Sigmoid colon (tissue), 7 donors: Measurements from ENCODE around the gene GSTCD. TPM values are rescaled to one million over a fixed set of nuclear protein-coding genes. Genes with fewer than 3 reads are reported as not detected.

ENCODE experiments used
- DNase-seq: peaks from one replicate; pipeline ENCODE4 v3.0.0-alpha.2; 2019
- H3K27ac ChIP-seq, 4 donors: fragments of 200-600 bp; sonication (generic); one replicate each; pipeline ENCODE4 v1.5.1; 2016 to 2019; ENCODE audit warnings: mild to moderate bottlenecking in 1 of 4
- H3K27me3 ChIP-seq, 3 donors: fragments of 200-600 bp; sonication (generic); one replicate each; pipeline ENCODE4 v1.5.1; 2019; ENCODE audit warnings: mild to moderate bottlenecking in 1 of 3
- H3K36me3 ChIP-seq, 4 donors: fragments of 200-600 bp; sonication (generic); one replicate each; pipeline ENCODE4 v1.5.1; 2016 to 2019
- H3K4me1 ChIP-seq, 4 donors: fragments of 200-600 bp; sonication (generic); one replicate each; pipeline ENCODE4 v1.5.1; 2017 to 2019
- H3K4me3 ChIP-seq, 4 donors: fragments of 200-600 bp; sonication (generic); one replicate each; pipeline ENCODE4 v1.5.1; 2017 to 2019; ENCODE audit warnings: mild to moderate bottlenecking in 2 of 4, moderate library complexity in 1 of 4
- H3K9me3 ChIP-seq, 4 donors: fragments of 200-600 bp in 3 of 4; sonication (generic) in 3 of 4; one replicate each; pipeline versions ENCODE4 v1.5.1 to v1.6.1; 2013 to 2019
- EP300 ChIP-seq, 4 donors: sonication (generic); formaldehyde crosslinking; IDR thresholded peaks; one replicate each; pipeline ENCODE4 v1.6.1; 2017; ENCODE audit warnings: antibody characterized with exemption in 4 of 4
- POLR2A ChIP-seq, 2 donors: fragments of 450-650 bp; IDR thresholded peaks; one replicate each; pipeline ENCODE4 v1.6.1; 2016; ENCODE audit warnings: antibody characterized with exemption in 2 of 2, mild to moderate bottlenecking in 2 of 2, moderate library complexity in 2 of 2
- POLR2AphosphoS5 ChIP-seq, 4 donors: sonication (generic); formaldehyde crosslinking; IDR thresholded peaks; one replicate each; pipeline ENCODE4 v1.6.1; 2017; ENCODE audit warnings: antibody characterized with exemption in 4 of 4
- WGBS, 2 donors: extraction: QIAGEN DNeasy Blood & Tissue Kit; methylation state at CpG; one replicate each; pipeline ENCODE4 v1.1.7; 2013; 5-methylcytosine and 5-hydroxymethylcytosine counted together
- intact Hi-C: fragments of 100-400 bp; cut with DNase I; formaldehyde crosslinking; loops from one replicate; pipeline ENCODE4 v1.15.1; 2023
- polyA plus RNA-seq, 3 donors: library from polyadenylated mRNA; stranded (reverse); fragments of 200-250 nt; gene quantifications; one replicate each; pipeline ENCODE4 v1.2.3, GENCODE V29; 2013
- total RNA-seq, 4 donors: library from RNA; depleted of rRNA; stranded (reverse); fragments of >200 nt; gene quantifications; one replicate each; pipeline ENCODE4 v1.1.0, GENCODE V29; 2016
- TF ChIP-seq, protein P1 (sequence below), 4 experiments: fragments of 450-650 bp in 3 of 4; fragments of 200-600 bp in 1 of 4; IDR thresholded peaks; one replicate each; pipeline ENCODE4 v1.5.1; 2016 to 2019; ENCODE audit warnings: antibody characterized with exemption in 4 of 4, mild to moderate bottlenecking in 3 of 4, moderate library complexity in 2 of 4
- donor health status: healthy with polysubstance abuse.
- donor health status: Bipolar disorder and iron deficiency.
- donor health status: healthy.

The GSTCD gene
- total and polyA plus RNA-seq, 7 donors, result 1.8 to 16.4 (median 5.8) TPM

DNA sequence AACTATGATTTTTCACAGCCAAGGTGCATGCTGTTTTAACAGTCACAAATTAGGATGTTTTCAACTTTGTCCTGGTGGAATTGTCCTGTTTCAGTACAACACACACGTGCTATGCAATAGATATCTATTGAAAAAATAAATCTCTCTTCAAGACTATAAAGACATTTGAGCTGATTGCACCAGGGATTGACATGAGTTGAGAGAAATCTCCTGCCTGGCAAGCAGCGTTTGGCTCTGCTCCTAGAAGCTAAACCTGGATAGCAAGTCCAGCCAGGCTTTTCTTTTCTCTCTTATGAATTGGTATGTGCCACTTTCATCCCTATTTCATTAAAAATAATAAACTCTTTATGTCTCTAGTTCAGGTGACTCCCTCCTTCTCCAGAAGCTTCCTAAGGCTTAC lies 170.1 kb downstream of the GSTCD start:
- H3K9me3 ChIP-seq, result no peaks in the 10 kb centered on the region
- no peaks in the 10 kb centered on the region for H3K36me3 ChIP-seq
- no peak overlapping the region for H3K27ac ChIP-seq
- WGBS, 2 donors, result 78 to 85% methylated on average over 2 of the region's 2 CpGs
- no peaks in the 10 kb centered on the region for H3K27me3 ChIP-seq
- no peak for DNase-seq
- intact Hi-C loops, result no loop called here
- H3K4me3 ChIP-seq, result no peak overlapping the region
- H3K4me1 ChIP-seq, result no peaks in the 10 kb centered on the region
- TF ChIP-seq POLR2AphosphoS5 (IDR thresholded peaks at IDR 0.05), result no peak
- TF ChIP-seq, protein P1, sequence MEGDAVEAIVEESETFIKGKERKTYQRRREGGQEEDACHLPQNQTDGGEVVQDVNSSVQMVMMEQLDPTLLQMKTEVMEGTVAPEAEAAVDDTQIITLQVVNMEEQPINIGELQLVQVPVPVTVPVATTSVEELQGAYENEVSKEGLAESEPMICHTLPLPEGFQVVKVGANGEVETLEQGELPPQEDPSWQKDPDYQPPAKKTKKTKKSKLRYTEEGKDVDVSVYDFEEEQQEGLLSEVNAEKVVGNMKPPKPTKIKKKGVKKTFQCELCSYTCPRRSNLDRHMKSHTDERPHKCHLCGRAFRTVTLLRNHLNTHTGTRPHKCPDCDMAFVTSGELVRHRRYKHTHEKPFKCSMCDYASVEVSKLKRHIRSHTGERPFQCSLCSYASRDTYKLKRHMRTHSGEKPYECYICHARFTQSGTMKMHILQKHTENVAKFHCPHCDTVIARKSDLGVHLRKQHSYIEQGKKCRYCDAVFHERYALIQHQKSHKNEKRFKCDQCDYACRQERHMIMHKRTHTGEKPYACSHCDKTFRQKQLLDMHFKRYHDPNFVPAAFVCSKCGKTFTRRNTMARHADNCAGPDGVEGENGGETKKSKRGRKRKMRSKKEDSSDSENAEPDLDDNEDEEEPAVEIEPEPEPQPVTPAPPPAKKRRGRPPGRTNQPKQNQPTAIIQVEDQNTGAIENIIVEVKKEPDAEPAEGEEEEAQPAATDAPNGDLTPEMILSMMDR (IDR thresholded peaks at IDR 0.05), result no peak
- no peak for TF ChIP-seq POLR2A (IDR thresholded peaks at IDR 0.05)
- TF ChIP-seq EP300 (IDR thresholded peaks at IDR 0.05), result no peak

DNA sequence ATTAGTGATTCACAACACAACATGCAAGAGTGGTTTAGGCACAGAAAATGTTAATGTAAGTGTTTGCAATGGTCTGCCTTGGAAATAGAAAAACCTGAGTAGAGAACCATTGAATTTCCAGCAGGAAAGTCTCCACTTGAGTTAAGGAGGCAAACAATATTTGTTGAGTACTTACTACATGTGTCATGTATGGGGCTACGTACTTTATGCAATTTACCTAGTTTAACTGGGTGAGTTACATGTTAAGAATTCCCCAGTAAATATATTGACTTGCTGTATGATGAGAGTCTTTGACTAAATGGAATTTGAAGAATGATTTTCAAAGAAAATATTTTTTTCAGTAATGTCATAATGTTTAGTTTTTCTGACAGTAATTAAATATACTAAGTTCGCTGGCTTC lies 178.9 kb downstream of the GSTCD start:
- Histone ChIP-seq H3K27me3 (no peaks in the 10 kb centered on the region), H3K36me3 (no peaks in the 10 kb centered on the region), H3K9me3 (no peaks in the 10 kb centered on the region), H3K4me3 (no peak overlapping the region), H3K27ac (peak overlapping the region in 1 of 4 donors; percentile 32), H3K4me1 (no peaks in the 10 kb centered on the region)
- no peak for DNase-seq
- intact Hi-C loops, result no loop called here
- TF ChIP-seq POLR2A (IDR thresholded peaks at IDR 0.05) (no peak), EP300 (IDR thresholded peaks at IDR 0.05) (no peak), POLR2AphosphoS5 (IDR thresholded peaks at IDR 0.05) (no peak)
- TF ChIP-seq, protein P1 (IDR thresholded peaks at IDR 0.05), result no peak
- 62 to 93% methylated on average over 2 of the region's 2 CpGs for WGBS, 2 donors

DNA sequence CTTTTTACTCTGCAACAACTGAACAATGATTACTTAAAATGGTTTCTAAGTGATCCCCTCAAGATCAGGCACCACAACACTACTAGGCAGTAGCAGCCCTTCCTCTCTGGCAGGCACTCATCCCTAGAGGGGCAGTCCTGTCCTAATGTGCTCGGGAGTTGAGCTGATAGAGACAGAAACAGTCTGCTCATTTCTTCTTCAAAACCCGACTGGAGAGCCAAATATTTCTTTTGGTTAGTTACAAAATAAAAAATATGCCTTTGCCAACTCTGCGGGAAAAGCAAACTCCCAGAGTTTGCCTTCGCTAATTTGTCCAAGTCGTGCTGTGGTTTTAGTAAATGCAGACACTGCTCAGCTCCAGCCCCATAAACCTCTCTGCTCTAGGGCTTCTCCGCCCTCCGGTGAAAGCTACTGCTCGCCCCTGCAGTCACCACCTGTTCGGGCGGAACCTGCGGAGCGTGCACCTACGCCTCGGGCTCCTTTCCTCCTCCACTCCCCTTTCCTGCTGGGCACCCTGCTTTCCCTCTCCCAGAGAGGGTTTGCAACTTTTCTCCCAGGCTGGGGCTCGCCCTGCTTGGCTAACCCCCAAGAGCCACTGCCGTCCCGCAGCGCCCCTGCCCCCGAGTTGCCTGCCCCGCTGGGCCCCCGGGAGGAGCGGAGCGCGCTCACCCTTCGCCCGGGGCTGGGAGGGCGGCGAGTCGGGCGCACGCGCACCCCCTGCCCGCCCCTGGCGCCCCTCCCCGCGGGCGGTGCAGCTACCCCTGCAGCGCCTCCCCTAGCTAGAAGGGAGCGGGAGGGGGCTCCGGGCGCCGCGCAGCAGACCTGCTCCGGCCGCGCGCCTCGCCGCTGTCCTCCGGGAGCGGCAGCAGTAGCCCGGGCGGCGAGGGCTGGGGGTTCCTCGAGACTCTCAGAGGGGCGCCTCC lies 186.3 kb downstream of the GSTCD start, which contains the start of gene NPNT:
Gene NPNT (plus strand): TSS at position 812 of the 923 bp plus-strand sequence. CDS start 182 bp downstream, outside the sequence.
- WGBS, 2 donors, result 1 to 2% methylated on average over 56 of the region's 56 CpGs
- Histone ChIP-seq H3K27me3 (peaks cover 5 to 35% (median 19%) of the 10 kb centered on the region in 3 donors), H3K4me1 (peaks cover 0 to 21% (median 18%) of the 10 kb centered on the region in 4 donors), H3K36me3 (no peaks in the 10 kb centered on the region), H3K27ac (peak within 1 kb of the TSS in 3 of 4 donors; percentile 16 to 84 (median 33)), H3K9me3 (no peaks in the 10 kb centered on the region), H3K4me3 (peak within 1 kb of the TSS; percentile 25 to 60 (median 49))
- intact Hi-C loops, result no loop called here
- DNase-seq, result no peak
- TF ChIP-seq POLR2AphosphoS5 (IDR thresholded peaks at IDR 0.05) (no peak), POLR2A (IDR thresholded peaks at IDR 0.05) (no peak), EP300 (IDR thresholded peaks at IDR 0.05) (no peak)
- TF ChIP-seq, protein P1 (IDR thresholded peaks at IDR 0.05), result no peak

DNA sequence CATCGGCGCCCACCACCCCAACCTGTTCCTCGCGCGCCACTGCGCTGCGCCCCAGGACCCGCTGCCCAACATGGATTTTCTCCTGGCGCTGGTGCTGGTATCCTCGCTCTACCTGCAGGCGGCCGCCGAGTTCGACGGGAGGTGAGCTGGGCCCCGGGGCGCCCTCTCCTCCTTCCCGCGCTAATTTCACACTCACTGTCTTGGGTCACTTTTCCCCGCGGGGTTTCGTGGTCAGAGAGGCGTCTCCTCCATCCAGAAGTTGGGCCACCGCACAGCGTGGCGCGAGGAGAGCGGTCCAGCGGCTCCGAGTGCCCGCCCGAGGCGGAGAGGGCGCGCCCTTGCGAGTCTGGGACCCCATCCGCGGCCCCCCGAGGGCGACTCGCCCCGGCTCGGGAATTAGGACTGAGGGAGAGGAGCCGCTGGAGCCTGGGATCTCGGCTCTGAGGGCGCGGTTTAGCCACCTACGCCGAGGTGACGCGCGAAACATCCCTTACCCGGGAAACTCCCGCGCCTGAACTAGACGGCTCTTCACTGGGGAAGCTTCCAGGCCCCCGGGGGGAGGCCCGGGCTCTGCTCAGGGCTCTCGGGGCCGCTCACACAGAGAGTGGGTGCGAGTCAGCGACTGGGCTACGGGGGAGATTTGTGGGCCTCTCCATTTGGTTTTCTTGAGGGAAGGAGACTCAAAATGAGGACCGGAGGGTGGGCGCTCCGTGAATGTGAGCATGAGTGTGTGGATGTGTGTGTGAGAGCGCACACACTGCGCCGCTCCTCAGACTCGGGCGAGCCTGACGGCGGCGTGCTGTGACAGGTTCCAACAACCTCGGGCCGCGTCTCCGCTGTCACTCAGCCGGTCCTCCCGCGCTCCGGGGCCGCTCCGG lies 187.2 kb downstream of the GSTCD start:
- no peak for DNase-seq
- intact Hi-C loops, result no loop called here

More for the DNA sequence above, 187.2 kb downstream of the GSTCD start:
- Histone ChIP-seq H3K4me1 (peaks cover 0 to 21% (median 18%) of the 10 kb centered on the region in 4 donors), H3K27ac (peak overlapping the region in 3 of 4 donors; percentile 16 to 84 (median 33)), H3K27me3 (peaks cover 5 to 35% (median 19%) of the 10 kb centered on the region in 3 donors), H3K4me3 (peak overlapping the region; percentile 25 to 60 (median 49)), H3K9me3 (no peaks in the 10 kb centered on the region), H3K36me3 (no peaks in the 10 kb centered on the region)
- TF ChIP-seq POLR2AphosphoS5 (IDR thresholded peaks at IDR 0.05), result no peak
- no peak for TF ChIP-seq EP300 (IDR thresholded peaks at IDR 0.05)
- TF ChIP-seq, protein P1 (IDR thresholded peaks at IDR 0.05), result no peak
- TF ChIP-seq POLR2A (IDR thresholded peaks at IDR 0.05), result no peak
- WGBS, 2 donors, result 1% methylated on average over 84 of the region's 84 CpGs
